ENCODE data around the gene PLEKHO2. TPM values are rescaled to one million over a fixed set of nuclear protein-coding genes. Genes with fewer than 3 reads are reported as not detected.

The PLEKHO2 gene
- total RNA-seq, 2 experiments from 2014 or later = 12.8 to 13.9 TPM

DNA sequence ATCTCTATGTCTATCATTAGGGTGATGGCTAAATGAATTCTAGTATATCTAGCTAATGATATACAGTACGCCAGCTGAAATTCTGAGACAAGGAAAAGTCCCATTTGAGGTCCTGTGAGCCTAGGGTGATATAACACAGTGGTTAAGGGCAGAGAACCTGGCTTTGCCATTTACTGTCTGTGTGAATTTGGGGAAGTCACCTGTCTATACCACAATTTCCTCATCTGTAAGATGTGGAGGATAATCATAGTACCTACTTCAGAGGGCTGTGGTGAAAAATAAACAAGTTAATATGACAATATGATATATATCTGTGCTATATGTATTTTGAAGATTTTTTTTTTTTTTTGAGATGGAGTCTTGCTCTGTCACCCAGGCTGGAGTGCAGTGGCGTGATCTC lies 60.2 kb downstream of the PLEKHO2 start:
- POLR2A ChIA-PET = no interaction called here
- CTCF ChIA-PET = no interaction called here

DNA sequence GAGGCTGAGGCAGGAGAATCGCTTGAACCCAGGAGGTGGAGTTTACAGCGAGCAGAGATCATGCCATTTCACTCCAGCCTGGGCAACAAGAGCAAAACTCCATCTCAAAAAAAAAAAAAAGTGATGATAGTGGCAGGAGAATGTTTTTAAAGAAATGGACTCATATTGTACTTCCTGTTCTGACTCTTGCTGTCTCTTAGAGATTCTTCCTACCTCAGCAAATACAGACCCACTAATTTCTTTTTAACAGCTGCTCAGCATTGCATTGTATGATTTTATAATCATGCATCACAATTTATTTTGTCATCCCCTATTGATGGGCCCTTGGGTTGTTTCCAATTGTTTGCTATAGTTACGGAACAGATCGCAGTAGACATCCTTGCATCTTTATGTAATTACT lies 61.1 kb downstream of the PLEKHO2 start:
- ChIA-PET CTCF (interaction anchor here (1.3 kb wide), 1 partner anchor 171 kb away, joined by 3 read pairs; no protein-coding TSS in a partner anchor), POLR2A (interaction anchor here (0.8 to 2.0 kb wide), 2 partner anchors 9 to 21 kb away, joined by 6 to 12 read pairs; no protein-coding TSS in a partner anchor)

- ChIA-PET CTCF (interaction anchor here (0.6 to 5.4 kb wide), 3 partner anchors 9 to 172 kb away, joined by 3 to 23 read pairs (median 3); no protein-coding TSS in a partner anchor), POLR2A (interaction anchor here (0.6 to 2.0 kb wide), 4 partner anchors 8 to 43 kb away, joined by 3 to 12 read pairs (median 7); no protein-coding TSS in a partner anchor)
These were observed 61.7 kb downstream of the PLEKHO2 start for GRCh38 chr15:64903326-64903950.

DNA sequence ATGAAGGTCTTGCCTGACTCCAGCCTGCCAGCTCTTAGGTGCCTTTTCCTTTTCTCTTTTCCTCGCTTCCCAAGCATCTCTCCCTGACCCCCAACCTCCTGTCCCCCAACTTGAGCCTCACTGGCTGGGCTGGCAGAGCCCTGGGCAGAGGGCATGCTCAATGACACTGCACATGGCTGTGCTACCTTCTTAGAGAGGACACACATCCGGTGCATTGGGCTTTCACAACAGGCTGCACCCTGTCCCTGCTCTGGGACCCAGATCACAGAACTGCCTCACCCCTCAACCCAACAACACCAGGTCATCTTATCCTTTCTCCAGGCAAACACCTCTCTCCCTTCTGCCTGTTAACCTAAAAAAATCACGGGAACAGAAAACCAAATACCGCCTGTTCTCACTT lies 62.5 kb downstream of the PLEKHO2 start:
- CTCF ChIA-PET = interaction anchor here (0.6 to 5.4 kb wide), 4 partner anchors 10 to 206 kb away, joined by 3 to 23 read pairs (median 4); no protein-coding TSS in a partner anchor
- POLR2A ChIA-PET = interaction anchor here (0.6 to 2.0 kb wide), 3 partner anchors 9 to 43 kb away, joined by 3 to 12 read pairs (median 8); no protein-coding TSS in a partner anchor

GRCh38 chr15:64905119-64905831 lies 63.6 kb downstream of the PLEKHO2 start:
- POLR2A ChIA-PET = interaction anchor here (0.6 kb wide), 1 partner anchor 123 kb away, joined by 6 read pairs; no protein-coding TSS in a partner anchor

DNA sequence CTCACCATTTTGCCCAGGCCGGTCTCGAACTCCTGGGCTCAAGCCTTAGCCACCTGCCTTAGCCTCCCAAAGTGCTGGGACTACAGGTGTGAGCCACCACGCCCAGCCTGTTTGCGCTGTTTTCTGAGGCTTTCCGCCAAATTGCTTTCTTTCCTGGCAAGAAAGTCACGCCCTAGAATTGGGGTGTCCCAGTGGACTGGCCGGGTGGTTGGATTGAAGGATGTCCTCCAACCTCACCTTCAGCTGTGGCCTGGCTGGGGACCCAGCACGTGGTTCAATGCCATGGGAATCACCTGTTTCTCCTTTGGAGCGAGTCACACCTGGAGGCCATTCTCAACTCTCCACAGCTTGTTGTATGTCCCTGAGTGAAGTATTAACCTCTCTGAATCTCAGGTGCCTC lies 64.2 kb downstream of the PLEKHO2 start:
- ChIA-PET POLR2A (no interaction called here), CTCF (interaction anchor here (0.6 to 5.4 kb wide), 8 partner anchors 12 to 483 kb away, joined by 3 to 23 read pairs (median 3); no protein-coding TSS in a partner anchor)

More at GRCh38 chr15:64905119-64905831, 63.6 kb downstream of the PLEKHO2 start:
- CTCF ChIA-PET = interaction anchor here (0.6 to 5.4 kb wide), 10 partner anchors 11 to 218 kb away, joined by 3 to 23 read pairs (median 3); no protein-coding TSS in a partner anchor

- CTCF ChIA-PET = interaction anchor here (0.6 to 5.4 kb wide), 6 partner anchors 12 to 483 kb away, joined by 3 to 23 read pairs (median 4); no protein-coding TSS in a partner anchor
- POLR2A ChIA-PET = no interaction called here
These were observed 64.7 kb downstream of the PLEKHO2 start for GRCh38 chr15:64906402-64906801.

- ChIA-PET CTCF (interaction anchor here (0.6 to 5.4 kb wide), 3 partner anchors 14 to 72 kb away, joined by 4 to 23 read pairs (median 22); no protein-coding TSS in a partner anchor), POLR2A (no interaction called here)
These were observed 66.3 kb downstream of the PLEKHO2 start for GRCh38 chr15:64907991-64908390.

DNA sequence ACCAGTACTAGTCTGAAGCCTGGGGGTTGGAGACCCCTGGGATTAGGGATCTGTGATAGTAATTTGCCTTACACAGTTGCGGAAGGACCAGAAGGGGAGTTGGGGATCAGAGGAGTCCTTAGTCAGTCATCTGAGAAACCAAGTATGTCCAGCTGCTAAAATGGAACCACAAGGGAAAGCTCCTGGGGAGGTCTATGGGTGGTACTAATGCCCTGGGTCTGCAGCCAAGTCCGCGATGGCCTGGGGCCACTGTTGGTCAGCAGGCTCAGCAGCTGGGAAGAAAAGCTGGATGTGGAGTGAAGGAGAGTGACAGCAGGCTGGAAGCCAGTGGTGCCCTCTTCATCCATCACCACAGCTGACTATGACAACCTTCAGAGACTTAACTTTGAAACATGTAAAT lies 67.8 kb downstream of the PLEKHO2 start:
- CTCF ChIA-PET = interaction anchor here (0.6 to 1.3 kb wide), 2 partner anchors 68 to 381 kb away, joined by 3 read pairs; partner anchors contain the start of gene PLEKHO2
- POLR2A ChIA-PET = interaction anchor here (0.6 kb wide), 1 partner anchor 119 kb away, joined by 3 read pairs; no protein-coding TSS in a partner anchor

GRCh38 chr15:64911311-64912186 lies 69.8 kb downstream of the PLEKHO2 start, which contains the start of gene ANKDD1A:
TSS of gene ANKDD1A (plus strand) at chr15:64911902. CDS start at chr15:64911931, 29 bp downstream.
- ChIA-PET POLR2A (interaction anchor here (1.0 to 1.4 kb wide), 2 partner anchors 17 to 225 kb away, joined by 4 to 7 read pairs; no protein-coding TSS in a partner anchor), CTCF (interaction anchor here (0.6 to 1.6 kb wide), 3 partner anchors 18 to 183 kb away, joined by 3 to 4 read pairs (median 3); no protein-coding TSS in a partner anchor)

DNA sequence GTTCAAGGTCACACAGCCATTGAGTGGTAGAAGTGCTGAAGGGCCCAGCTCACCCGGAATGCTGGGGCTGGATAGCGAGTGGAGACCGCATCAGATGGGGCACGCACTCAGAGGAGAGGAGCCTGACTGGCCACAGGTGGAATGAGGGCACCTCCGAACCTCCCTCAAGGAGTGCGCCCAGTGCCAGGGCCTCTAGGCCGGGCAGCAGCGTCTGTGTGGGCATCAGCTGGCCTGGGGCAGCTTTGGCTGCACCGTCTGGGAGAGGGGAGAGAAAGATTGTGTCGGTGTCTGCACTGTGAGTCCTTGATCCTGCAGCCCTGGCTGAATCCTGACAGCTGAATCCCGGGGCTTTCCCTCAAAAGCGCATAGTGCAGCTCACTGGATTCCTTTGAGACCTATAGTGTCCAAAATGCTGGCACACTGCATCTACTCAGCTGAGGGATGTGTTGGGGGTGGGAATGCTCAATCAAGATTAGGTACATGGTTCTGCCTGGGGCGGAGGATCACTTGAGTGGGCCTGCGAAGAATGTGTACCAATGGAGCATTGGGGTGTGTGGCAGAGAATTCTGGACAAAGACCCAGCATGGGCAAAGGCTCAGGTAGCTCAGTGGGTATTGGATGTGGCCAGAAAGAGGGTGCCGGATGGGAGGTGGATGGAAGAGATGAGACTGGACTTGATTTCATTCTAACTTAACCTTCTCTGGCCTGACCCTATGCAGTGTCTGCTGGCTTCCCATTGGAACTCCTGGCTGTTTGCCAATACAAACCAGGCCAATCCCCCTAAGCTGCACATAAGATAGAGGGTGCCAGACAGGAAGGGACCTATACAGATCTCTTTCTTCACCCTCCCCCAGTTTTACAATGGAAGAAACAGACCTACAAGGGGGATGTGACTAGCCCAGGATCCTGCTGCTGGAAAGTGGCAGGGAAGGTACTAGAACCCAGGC lies 70.9 kb downstream of the PLEKHO2 start:
- ChIA-PET POLR2A (interaction anchor here (1.0 to 1.4 kb wide), 2 partner anchors 18 to 226 kb away, joined by 4 to 7 read pairs; no protein-coding TSS in a partner anchor), CTCF (interaction anchor here (0.9 to 1.6 kb wide), 2 partner anchors 64 to 184 kb away, joined by 3 to 4 read pairs; no protein-coding TSS in a partner anchor)

DNA sequence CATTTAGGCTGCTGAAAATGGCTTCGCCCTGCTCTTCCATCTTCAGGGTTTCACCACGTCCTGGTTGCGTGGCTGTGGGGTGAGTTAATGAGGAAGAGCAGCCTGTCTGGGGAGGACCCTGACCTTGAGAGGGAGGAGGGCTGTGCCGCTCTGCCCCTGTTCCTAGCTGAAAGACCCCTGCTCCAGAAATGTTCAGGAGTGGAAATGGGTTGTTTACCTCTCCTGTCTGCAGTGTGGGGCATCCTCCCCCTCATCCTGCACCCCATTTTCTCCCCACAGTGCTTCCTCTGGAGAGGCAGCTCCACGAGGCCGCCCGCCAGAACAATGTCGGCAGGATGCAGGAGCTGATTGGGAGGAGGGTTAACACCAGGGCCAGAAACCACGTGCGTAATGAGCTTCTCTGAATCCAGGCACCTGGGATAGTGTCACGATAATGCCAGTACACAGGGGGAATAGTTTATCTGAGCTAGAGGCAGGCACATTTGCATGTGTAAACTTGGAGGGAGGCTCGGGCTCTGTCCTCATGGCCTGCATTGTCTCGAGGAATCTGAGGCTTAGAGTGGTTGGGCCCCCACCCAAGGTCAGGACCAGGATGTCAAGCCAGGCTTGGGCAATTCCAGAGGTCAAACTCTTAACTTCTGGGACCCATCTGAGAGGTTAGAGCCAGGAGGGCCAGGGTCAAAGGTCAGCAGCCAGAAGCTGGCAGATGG lies 74.0 kb downstream of the PLEKHO2 start:
- ChIA-PET CTCF (no interaction called here), POLR2A (interaction anchor here (0.7 kb wide), 1 partner anchor 216 kb away, joined by 3 read pairs; no protein-coding TSS in a partner anchor)

DNA sequence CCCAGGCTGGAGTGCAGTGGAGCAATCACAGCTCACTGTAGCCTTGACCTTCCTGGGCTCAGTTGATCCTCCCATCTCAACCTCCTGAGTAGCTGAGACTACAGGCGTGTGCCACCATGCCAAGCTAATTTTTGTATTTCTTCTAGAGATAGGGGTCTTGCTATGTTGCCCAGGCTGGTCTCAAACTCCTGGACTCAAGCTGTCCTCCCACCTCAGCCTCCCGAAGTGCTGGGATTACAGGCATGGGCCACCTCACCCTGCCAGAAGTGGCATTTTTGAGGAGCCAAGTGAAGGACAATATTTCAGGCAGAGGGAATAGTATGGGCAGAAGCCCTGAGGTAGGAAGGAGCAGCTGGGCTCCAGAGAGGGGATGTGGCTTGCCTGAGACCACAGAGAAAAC lies 74.7 kb downstream of the PLEKHO2 start:
- ChIA-PET CTCF (no interaction called here), POLR2A (no interaction called here)

GRCh38 chr15:64917211-64917610 lies 75.5 kb downstream of the PLEKHO2 start:
- ChIA-PET POLR2A (no interaction called here), CTCF (no interaction called here)

Measured in activated CD8-positive, alpha-beta memory T cell treated with anti-CD3 and anti-CD28 coated beads for 36 hours (primary cell).